Measurements from ENCODE around the gene LMO1. TPM values are rescaled to one million over a fixed set of nuclear protein-coding genes. Genes with fewer than 3 reads are reported as not detected.

The LMO1 gene
- total and polyA plus RNA-seq, 2 experiments from 2014 or later: 0.33 TPM; not detected in 1

GRCh38 chr11:8243458-8243857 is 20.2 kb downstream of the LMO1 start:
- TF ChIP-seq EZH2phosphoT487 (IDR thresholded peaks at IDR 0.05; ENCODE audit: low read depth, severe bottlenecking, unreplicated experiment) (no peak), EZH2 (IDR thresholded peaks at IDR 0.05; ENCODE audit: borderline replicate concordance) (no peak)
- TF ChIP-seq, protein P1, sequence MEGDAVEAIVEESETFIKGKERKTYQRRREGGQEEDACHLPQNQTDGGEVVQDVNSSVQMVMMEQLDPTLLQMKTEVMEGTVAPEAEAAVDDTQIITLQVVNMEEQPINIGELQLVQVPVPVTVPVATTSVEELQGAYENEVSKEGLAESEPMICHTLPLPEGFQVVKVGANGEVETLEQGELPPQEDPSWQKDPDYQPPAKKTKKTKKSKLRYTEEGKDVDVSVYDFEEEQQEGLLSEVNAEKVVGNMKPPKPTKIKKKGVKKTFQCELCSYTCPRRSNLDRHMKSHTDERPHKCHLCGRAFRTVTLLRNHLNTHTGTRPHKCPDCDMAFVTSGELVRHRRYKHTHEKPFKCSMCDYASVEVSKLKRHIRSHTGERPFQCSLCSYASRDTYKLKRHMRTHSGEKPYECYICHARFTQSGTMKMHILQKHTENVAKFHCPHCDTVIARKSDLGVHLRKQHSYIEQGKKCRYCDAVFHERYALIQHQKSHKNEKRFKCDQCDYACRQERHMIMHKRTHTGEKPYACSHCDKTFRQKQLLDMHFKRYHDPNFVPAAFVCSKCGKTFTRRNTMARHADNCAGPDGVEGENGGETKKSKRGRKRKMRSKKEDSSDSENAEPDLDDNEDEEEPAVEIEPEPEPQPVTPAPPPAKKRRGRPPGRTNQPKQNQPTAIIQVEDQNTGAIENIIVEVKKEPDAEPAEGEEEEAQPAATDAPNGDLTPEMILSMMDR (IDR thresholded peaks at IDR 0.05; ENCODE audit: poor library complexity): no peak
- no peaks in the 10 kb centered on the region for H3K36me3 ChIP-seq (replicated peaks; ENCODE audit: insufficient read depth, low read depth)
- H4K20me1 ChIP-seq (ENCODE audit: insufficient read depth, poor library complexity, severe bottlenecking): no peaks in the 10 kb centered on the region
- H3K9me2 ChIP-seq (replicated peaks; ENCODE audit: insufficient read depth): no peaks in the 10 kb centered on the region
- H3K9me3 ChIP-seq (ENCODE audit: low read depth): no peaks in the 10 kb centered on the region
- H3K27me3 ChIP-seq: peaks cover 3% of the 10 kb centered on the region
- 68% methylated on average over 5 of the region's 5 CpGs for WGBS (ENCODE audit: low lambda C conversion rate, missing lambda C conversion rate)
- no peak for DNase-seq (ENCODE audit: low spot score)
- no peak overlapping the region for H3K4me3 ChIP-seq
- no peak overlapping the region for H3K4me2 ChIP-seq
- H3K4me1 ChIP-seq (ENCODE audit: insufficient read depth): no peaks in the 10 kb centered on the region
- no peaks in the 10 kb centered on the region for H3K79me2 ChIP-seq
- no peak overlapping the region for H3K27ac ChIP-seq
- H2AFZ ChIP-seq: no peak overlapping the region

DNA sequence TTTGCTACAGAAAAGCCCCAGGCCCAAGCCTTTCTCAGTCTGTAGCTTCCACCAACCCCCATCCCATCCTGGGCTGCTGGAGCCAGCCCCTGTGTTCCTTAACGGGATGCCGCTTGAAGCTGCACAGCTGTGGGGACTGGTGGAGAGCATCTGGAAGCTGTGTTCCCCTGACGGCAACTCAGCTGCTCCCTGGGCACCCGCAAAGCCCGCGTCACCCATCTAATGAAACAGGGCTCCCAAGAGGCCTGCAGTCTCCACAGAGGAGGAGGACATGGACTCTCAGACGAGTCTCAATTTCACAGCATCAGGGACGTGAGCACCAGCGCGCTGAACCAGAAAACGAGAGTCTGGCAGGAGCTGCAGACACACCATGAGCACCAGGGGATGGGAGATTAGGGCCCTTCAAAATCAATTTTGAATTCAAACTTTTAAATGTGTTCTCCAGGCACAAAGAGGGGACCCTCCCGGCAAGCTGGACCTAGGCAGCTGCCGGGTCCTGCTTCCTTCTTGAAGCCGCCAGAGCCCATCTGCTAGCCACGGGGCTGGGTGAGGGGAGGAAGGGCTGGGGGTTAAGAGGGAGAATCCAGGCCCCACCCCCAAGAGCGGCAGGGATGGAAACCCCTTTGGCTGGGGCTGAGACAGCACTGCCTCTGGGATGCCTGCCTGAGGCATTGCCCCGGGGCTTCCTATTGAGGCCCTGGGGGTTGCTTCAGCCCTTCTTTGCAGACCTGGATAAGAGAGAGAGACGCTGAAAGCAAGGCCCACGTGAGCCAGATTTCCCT is 21.0 kb downstream of the LMO1 start:
- no peak overlapping the region for H3K4me3 ChIP-seq
- no peaks in the 10 kb centered on the region for H3K36me3 ChIP-seq (replicated peaks; ENCODE audit: insufficient read depth, low read depth)
- H3K9me2 ChIP-seq (replicated peaks; ENCODE audit: insufficient read depth): no peaks in the 10 kb centered on the region
- H4K20me1 ChIP-seq (ENCODE audit: insufficient read depth, poor library complexity, severe bottlenecking): no peaks in the 10 kb centered on the region
- peaks cover 3% of the 10 kb centered on the region for H3K27me3 ChIP-seq
- 54% methylated on average over 19 of the region's 19 CpGs for WGBS (ENCODE audit: low lambda C conversion rate, missing lambda C conversion rate)
- H2AFZ ChIP-seq: no peak overlapping the region
- no peak for TF ChIP-seq EZH2 (IDR thresholded peaks at IDR 0.05; ENCODE audit: borderline replicate concordance)
- no peak for TF ChIP-seq EZH2phosphoT487 (IDR thresholded peaks at IDR 0.05; ENCODE audit: low read depth, severe bottlenecking, unreplicated experiment)
- TF ChIP-seq, protein P1 (IDR thresholded peaks at IDR 0.05; ENCODE audit: poor library complexity): no peak
- H3K4me2 ChIP-seq: no peak overlapping the region
- no peaks in the 10 kb centered on the region for H3K9me3 ChIP-seq (ENCODE audit: low read depth)
- H3K4me1 ChIP-seq (ENCODE audit: insufficient read depth): no peaks in the 10 kb centered on the region
- no peaks in the 10 kb centered on the region for H3K79me2 ChIP-seq
- H3K27ac ChIP-seq: no peak overlapping the region
- no peak for DNase-seq (ENCODE audit: low spot score)

DNA sequence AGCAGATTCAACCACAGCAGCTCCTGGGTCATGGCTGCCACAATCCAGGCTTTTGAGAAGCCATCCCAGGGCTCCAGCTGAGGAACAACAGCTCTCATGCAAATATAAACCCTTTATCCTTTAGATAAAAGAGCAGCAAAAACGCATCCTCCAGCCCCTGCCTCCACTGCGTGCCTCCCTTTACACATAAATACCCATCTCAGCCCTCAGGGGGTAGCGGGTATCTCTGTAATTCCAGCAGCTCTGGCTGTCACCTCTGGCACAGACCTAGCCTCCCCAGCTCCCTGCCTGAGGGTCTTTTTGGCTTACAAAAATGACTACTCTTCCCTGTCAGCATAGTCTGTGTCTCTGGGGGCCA is 21.6 kb downstream of the LMO1 start:
- 54% methylated on average over 3 of the region's 3 CpGs for WGBS (ENCODE audit: low lambda C conversion rate, missing lambda C conversion rate)
- Histone ChIP-seq H3K9me2 (replicated peaks; ENCODE audit: insufficient read depth) (no peaks in the 10 kb centered on the region), H3K79me2 (no peaks in the 10 kb centered on the region), H3K4me3 (no peak overlapping the region), H3K4me1 (ENCODE audit: insufficient read depth) (no peaks in the 10 kb centered on the region), H3K27ac (no peak overlapping the region), H3K36me3 (replicated peaks; ENCODE audit: insufficient read depth, low read depth) (no peaks in the 10 kb centered on the region), H3K4me2 (no peak overlapping the region), H2AFZ (no peak overlapping the region), H3K27me3 (peaks cover 3% of the 10 kb centered on the region), H4K20me1 (ENCODE audit: insufficient read depth, poor library complexity, severe bottlenecking) (no peaks in the 10 kb centered on the region), H3K9me3 (ENCODE audit: low read depth) (no peaks in the 10 kb centered on the region)
- no peak for DNase-seq (ENCODE audit: low spot score)
- TF ChIP-seq EZH2 (IDR thresholded peaks at IDR 0.05; ENCODE audit: borderline replicate concordance): no peak
- TF ChIP-seq, protein P1 (IDR thresholded peaks at IDR 0.05; ENCODE audit: poor library complexity): no peak
- TF ChIP-seq EZH2phosphoT487 (IDR thresholded peaks at IDR 0.05; ENCODE audit: low read depth, severe bottlenecking, unreplicated experiment): no peak
